ENCODE results near the gene KIF5A.

- TF ChIP-seq CTCF (IDR thresholded peaks at IDR 0.05; ENCODE audit: low read length) (no peak), EZH2 (IDR thresholded peaks at IDR 0.05; ENCODE audit: borderline replicate concordance, low read length) (no peak)
Measured at GRCh38 chr12:57607958-57608663, 58.3 kb downstream of the KIF5A start.

Measured in OCI-LY1 (cell line).